ENCODE measurements around the gene SLC6A3. TPM values are rescaled to one million over a fixed set of nuclear protein-coding genes. Genes with fewer than 3 reads are reported as not detected.
"Not testable (repeated sequence)": the region's sequence is repeated elsewhere in the genome, so short reads cannot be mapped to it uniquely, and the experiment has no call there.

Gene SLC6A3
- total RNA-seq, 1 experiment from 2014 or later = 0.74 TPM

DNA sequence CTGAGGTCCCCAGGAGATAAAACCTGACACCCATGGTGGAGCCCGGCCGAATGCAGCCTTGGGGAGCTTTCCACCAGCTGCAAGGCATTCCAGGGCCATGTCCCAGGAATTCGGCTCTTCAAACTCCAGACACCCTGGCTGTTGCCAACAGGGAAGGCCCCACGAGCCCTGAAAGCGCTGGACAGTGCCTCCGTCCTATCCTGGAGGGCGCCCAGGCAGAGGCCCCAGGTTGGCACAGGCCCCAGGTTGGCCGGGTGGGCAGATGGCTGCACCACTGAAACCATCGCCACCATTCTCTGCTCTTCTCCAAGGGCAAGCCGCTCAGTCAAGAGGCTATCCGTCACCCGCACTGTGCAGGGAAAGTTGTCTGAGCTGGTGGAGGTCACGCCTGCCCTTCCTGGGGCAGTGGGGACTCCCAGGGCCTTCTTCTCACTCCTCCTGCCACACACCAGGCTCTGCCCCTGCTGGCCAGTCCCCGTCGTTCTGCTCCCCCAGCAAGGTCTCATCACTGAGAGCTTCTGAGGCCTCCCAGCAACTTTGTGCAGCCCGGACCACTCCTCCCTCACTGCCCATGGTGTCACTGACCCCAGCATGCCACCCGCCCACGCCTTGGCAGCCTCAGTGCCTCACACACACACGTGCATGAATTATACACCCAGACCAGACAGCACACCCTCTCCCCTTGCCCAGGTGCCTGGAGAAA, 21.2 kb downstream of the SLC6A3 start:
- ChIA-PET POLR2A (no interaction called here), CTCF (interaction anchor here (1.8 kb wide), 1 partner anchor 44 kb away, joined by 7 read pairs; no protein-coding TSS in a partner anchor)
- DNase-seq (ENCODE audit: low spot score) (no peak), ATAC-seq (no peak)
- Mint-ChIP-seq H3K27ac (no peak overlapping the region), H3K27me3 (ENCODE audit: low read depth) (peaks cover 6% of the 10 kb centered on the region), H3K4me3 (no peak overlapping the region), H3K4me1 (no peaks in the 10 kb centered on the region), H3K9me3 (peaks cover 58% of the 10 kb centered on the region), H3K36me3 (peaks cover 14% of the 10 kb centered on the region)
- no peak for TF ChIP-seq ZNF671 (CRISPR knock-in tag; IDR thresholded peaks at IDR 0.05)
- no peak for TF ChIP-seq NR2C2 (CRISPR knock-in tag; IDR thresholded peaks at IDR 0.05)
- no peak for TF ChIP-seq ZNF532 (CRISPR knock-in tag; IDR thresholded peaks at IDR 0.05; ENCODE audit: borderline replicate concordance)
- TF ChIP-seq NR3C1 (CRISPR knock-in tag; conservative IDR thresholded peaks at IDR 0.05; ENCODE audit: low read depth) = no peak
- TF ChIP-seq NFYB (CRISPR knock-in tag; conservative IDR thresholded peaks at IDR 0.05; ENCODE audit: low read depth) = no peak
- no peak for TF ChIP-seq AR (CRISPR knock-in tag; IDR thresholded peaks at IDR 0.05)
- no peak for TF ChIP-seq JUN (CRISPR knock-in tag; IDR thresholded peaks at IDR 0.05)

DNA sequence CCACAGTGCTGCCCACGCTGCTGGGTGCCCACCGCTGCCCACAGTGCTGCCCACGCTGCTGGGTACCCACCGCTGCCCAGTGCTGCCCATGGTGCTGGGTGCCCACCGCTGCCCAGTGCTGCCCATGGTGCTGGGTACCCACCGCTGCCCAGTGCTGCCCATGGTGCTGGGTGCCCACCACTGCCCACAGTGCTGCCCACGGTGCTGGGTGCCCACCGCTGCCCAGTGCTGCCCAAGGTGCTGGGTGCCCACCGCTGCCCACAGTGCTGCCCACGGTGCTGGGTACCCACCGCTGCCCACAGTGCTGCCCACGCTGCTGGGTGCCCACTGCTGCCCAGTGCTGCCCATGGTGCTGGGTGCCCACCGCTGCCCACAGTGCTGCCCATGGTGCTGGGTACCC, 22.7 kb downstream of the SLC6A3 start:
- peaks cover 55% of the 10 kb centered on the region for H3K9me3 Mint-ChIP-seq
- H3K4me3 Mint-ChIP-seq; POLR2A ChIA-PET; H3K4me1 Mint-ChIP-seq; CTCF ChIA-PET; H3K27ac Mint-ChIP-seq; H3K36me3 Mint-ChIP-seq; ATAC-seq; H3K27me3 Mint-ChIP-seq (ENCODE audit: low read depth): not testable (repeated sequence)
- peak; percentile 1 for DNase-seq (ENCODE audit: low spot score)

DNA sequence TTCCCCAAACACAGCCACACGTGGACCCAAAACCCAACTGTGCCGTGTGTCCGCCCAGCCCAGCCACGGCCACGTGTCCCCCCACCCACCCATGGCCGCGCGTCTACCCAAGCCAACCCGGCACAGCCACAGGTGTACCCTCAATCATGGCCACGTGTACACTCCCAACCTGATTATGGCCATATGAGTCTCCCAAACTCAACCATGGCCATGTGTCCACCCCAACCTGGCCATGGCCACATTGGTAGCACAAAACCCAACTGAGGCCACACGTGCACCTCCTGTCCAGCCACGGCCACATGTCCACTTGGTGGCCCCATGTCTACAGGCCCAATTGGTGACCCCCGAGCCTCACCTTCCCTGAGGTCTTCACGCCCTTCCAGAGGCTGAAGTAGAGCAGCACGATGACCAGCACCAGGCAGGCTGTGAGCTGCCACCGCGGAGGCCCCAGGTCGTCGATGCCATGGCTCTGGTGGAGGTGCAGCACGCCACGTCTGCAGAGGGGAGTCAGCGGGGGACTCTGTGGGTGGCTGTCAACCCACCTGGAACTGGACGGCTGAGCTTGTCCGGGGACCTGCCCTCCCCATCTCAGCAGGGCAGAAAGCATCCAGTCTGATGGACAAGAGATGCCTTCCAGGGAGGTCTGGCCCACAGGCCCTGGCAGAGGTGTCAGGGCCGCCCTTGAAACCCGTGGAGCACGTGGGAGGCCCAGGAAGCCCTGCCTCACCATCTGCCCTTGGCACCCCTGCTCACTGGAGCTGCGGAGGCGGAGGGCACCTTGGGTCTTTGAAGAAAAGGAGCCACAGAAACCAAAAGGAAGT, 23.5 kb downstream of the SLC6A3 start:
- Mint-ChIP-seq H3K9me3 (peaks cover 47% of the 10 kb centered on the region), H3K4me1 (no peaks in the 10 kb centered on the region), H3K27me3 (ENCODE audit: low read depth) (no peaks in the 10 kb centered on the region; the same call in 1 of the 2 replicates), H3K27ac (no peak overlapping the region), H3K36me3 (peaks cover 3% of the 10 kb centered on the region; the same call in 1 of the 2 replicates), H3K4me3 (no peak overlapping the region)
- DNase-seq (ENCODE audit: low spot score) = peak; percentile 5
- CTCF ChIA-PET = no interaction called here
- POLR2A ChIA-PET = no interaction called here
- no peak for ATAC-seq
- no peak for TF ChIP-seq ZNF121 (CRISPR knock-in tag; IDR thresholded peaks at IDR 0.05)
- TF ChIP-seq, protein P1, sequence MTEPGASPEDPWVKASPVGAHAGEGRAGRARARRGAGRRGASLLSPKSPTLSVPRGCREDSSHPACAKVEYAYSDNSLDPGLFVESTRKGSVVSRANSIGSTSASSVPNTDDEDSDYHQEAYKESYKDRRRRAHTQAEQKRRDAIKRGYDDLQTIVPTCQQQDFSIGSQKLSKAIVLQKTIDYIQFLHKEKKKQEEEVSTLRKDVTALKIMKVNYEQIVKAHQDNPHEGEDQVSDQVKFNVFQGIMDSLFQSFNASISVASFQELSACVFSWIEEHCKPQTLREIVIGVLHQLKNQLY (CRISPR knock-in tag; IDR thresholded peaks at IDR 0.05) = no peak
- TF ChIP-seq, protein P2, sequence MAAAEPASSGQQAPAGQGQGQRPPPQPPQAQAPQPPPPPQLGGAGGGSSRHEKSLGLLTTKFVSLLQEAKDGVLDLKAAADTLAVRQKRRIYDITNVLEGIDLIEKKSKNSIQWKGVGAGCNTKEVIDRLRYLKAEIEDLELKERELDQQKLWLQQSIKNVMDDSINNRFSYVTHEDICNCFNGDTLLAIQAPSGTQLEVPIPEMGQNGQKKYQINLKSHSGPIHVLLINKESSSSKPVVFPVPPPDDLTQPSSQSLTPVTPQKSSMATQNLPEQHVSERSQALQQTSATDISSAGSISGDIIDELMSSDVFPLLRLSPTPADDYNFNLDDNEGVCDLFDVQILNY (CRISPR knock-in tag; IDR thresholded peaks at IDR 0.05) = no peak
- TF ChIP-seq RELA (CRISPR knock-in tag; IDR thresholded peaks at IDR 0.05; ENCODE audit: borderline replicate concordance) = no peak
- no peak for TF ChIP-seq ZBTB21 (CRISPR knock-in tag; IDR thresholded peaks at IDR 0.05; ENCODE audit: borderline replicate concordance)
